ENCODE data around the gene NAT14. TPM values are rescaled to one million over a fixed set of nuclear protein-coding genes. Genes with fewer than 3 reads are reported as not detected.

NAT14 gene
- polyA plus RNA-seq, 1 of the 3 experiments (the other 2 are of a cell fraction) = 89.9 TPM

GRCh38 chr19:55487924-55488687 lies 3.1 kb downstream of the NAT14 start, which contains the start of gene SSC5D:
Gene SSC5D (plus strand): TSS chr19:55488436. CDS start chr19:55488590, 154 bp downstream.
- H2AFZ ChIP-seq (ENCODE audit: low read depth) = peak within 1 kb of the TSS; percentile 31; the same call in 1 of the 2 replicates

More at GRCh38 chr19:55487924-55488687, 3.1 kb downstream of the NAT14 start, which contains the start of gene SSC5D:
- Histone ChIP-seq H3K4me2 (peak within 1 kb of the TSS; percentile 91), H3F3A (replicated peaks; ENCODE audit: insufficient read depth) (peaks cover 35% of the 10 kb centered on the region), H3K36me3 (replicated peaks in 1 of 2; ENCODE audit: control insufficient read depth in 1 of 2, insufficient read depth in 2 of 2, low read length in 1 of 2) (no peaks in the 10 kb centered on the region), H3K27ac (ENCODE audit: low read depth in 2 of 2, low read length in 1 of 2) (peak within 1 kb of the TSS; percentile 95 to 97), H3K27me3 (ENCODE audit: insufficient read depth) (no peaks in the 10 kb centered on the region), H3K4me3 (ENCODE audit: low read depth in 2 of 2, low read length in 1 of 2) (peak within 1 kb of the TSS; percentile 69 to 80), H4K20me1 (ENCODE audit: insufficient read depth) (no peaks in the 10 kb centered on the region), H3K9me2 (no peaks in the 10 kb centered on the region), H3K4me1 (ENCODE audit: control insufficient read depth in 1 of 2, insufficient read depth in 2 of 2, low read depth in 1 of 2, low read length in 1 of 2) (peaks cover 30 to 68% of the 10 kb centered on the region in 2 experiments; a peak in 3 of 4 replicates), H3K9ac (peak within 1 kb of the TSS; percentile 86; the same call in 1 of the 2 replicates), H3K79me2 (ENCODE audit: insufficient read depth) (peaks cover 14% of the 10 kb centered on the region; the same call in 1 of the 2 replicates), H3K9me3 (no peaks in the 10 kb centered on the region)
- ChIA-PET CTCF (interaction anchor here (0.9 to 15.1 kb wide), 5 partner anchors 12 to 143 kb away, joined by 3 to 162 read pairs (median 12); partner anchors contain the start of gene ZNF628), POLR2A (interaction anchor here (0.8 to 2.0 kb wide), 4 partner anchors 11 to 152 kb away, joined by 4 to 11 read pairs (median 7); partner anchors contain the start of genes UBE2S and ZNF628)
- TF ChIP-seq EP300 (IDR thresholded peaks at IDR 0.05; ENCODE audit: borderline replicate concordance in 1 of 2, low read depth in 1 of 2, low read length in 1 of 2) (no peak), GATA2 (CRISPR knock-in tag; IDR thresholded peaks at IDR 0.05) (no peak), FOSL2 (IDR thresholded peaks at IDR 0.05; ENCODE audit: borderline replicate concordance, low read depth) (no peak), SMC3 (IDR thresholded peaks at IDR 0.05; ENCODE audit: low read depth, low read length) (no peak), USF2 (IDR thresholded peaks at IDR 0.05; ENCODE audit: borderline replicate concordance, low read depth, low read length) (no peak), NRF1 (IDR thresholded peaks at IDR 0.05; ENCODE audit: low read depth, low read length) (no peak), RXRA (IDR thresholded peaks at IDR 0.05; ENCODE audit: borderline replicate concordance, low read depth) (no peak), ELF1 (IDR thresholded peaks at IDR 0.05) (no peak), JUND (IDR thresholded peaks at IDR 0.05) (no peak), RAD21 (IDR thresholded peaks at IDR 0.05; ENCODE audit: low read length) (no peak), TEAD4 (IDR thresholded peaks at IDR 0.05; ENCODE audit: borderline replicate concordance, insufficient read depth) (no peak), TAF1 (IDR thresholded peaks at IDR 0.05; ENCODE audit: borderline replicate concordance, low read depth, low read length) (no peak), MXI1 (IDR thresholded peaks at IDR 0.05; ENCODE audit: low read depth, low read length) (no peak), FOXM1 (IDR thresholded peaks at IDR 0.05; ENCODE audit: low read depth) (no peak), YY1 (IDR thresholded peaks at IDR 0.05; ENCODE audit: low read depth) (no peak), PBX3 (IDR thresholded peaks at IDR 0.05) (no peak), FOXJ3 (CRISPR knock-in tag; IDR thresholded peaks at IDR 0.05) (no peak), ZBTB33 (IDR thresholded peaks at IDR 0.05; ENCODE audit: borderline replicate concordance, low read depth) (no peak), EZH2phosphoT487 (IDR thresholded peaks at IDR 0.05; ENCODE audit: borderline replicate concordance, low read depth) (no peak)
- DNase-seq = peak; percentile 78
- 12% methylated on average over 20 of the region's 21 CpGs for WGBS (ENCODE audit: low lambda C conversion rate)

Measured in SK-N-SH (cell line).